ENCODE measurements around the gene NTM.

NTM gene

GRCh38 chr11:132032555-132032954 lies 662.1 kb downstream of the NTM start:
- no peak for DNase-seq (ENCODE audit: low read depth in 4 of 4, low spot score in 1 of 4)

- no peak for DNase-seq (ENCODE audit: low read depth in 4 of 4, low spot score in 1 of 4)
These were observed 662.6 kb downstream of the NTM start for GRCh38 chr11:132033051-132033450.

- no peak for DNase-seq (ENCODE audit: low read depth in 4 of 4, low spot score in 1 of 4)
These were observed 664.8 kb downstream of the NTM start for GRCh38 chr11:132035228-132035627.

GRCh38 chr11:132035766-132036165 lies 665.4 kb downstream of the NTM start:
- no peak for DNase-seq (ENCODE audit: low read depth in 4 of 4, low spot score in 1 of 4)

GRCh38 chr11:132036220-132036619 lies 665.8 kb downstream of the NTM start:
- DNase-seq (ENCODE audit: low read depth in 4 of 4, low spot score in 1 of 4) = no peak

- no peak for DNase-seq (ENCODE audit: low read depth in 4 of 4, low spot score in 1 of 4)
These were observed 666.5 kb downstream of the NTM start for GRCh38 chr11:132036746-132037466.

GRCh38 chr11:132037467-132037862 lies 667.0 kb downstream of the NTM start:
- no peak for DNase-seq (ENCODE audit: low read depth in 4 of 4, low spot score in 1 of 4)

- DNase-seq (ENCODE audit: low read depth in 4 of 4, low spot score in 1 of 4) = no peak
These were observed 667.5 kb downstream of the NTM start for GRCh38 chr11:132037956-132038355.

GRCh38 chr11:132039521-132039920 lies 669.1 kb downstream of the NTM start:
- no peak for DNase-seq (ENCODE audit: low read depth in 4 of 4, low spot score in 1 of 4)

GRCh38 chr11:132042296-132042695 lies 671.9 kb downstream of the NTM start:
- no peak for DNase-seq (ENCODE audit: low read depth in 4 of 4, low spot score in 1 of 4)

- no peak for DNase-seq (ENCODE audit: low read depth in 4 of 4, low spot score in 1 of 4)
These were observed 673.3 kb downstream of the NTM start for GRCh38 chr11:132043714-132044113.

GRCh38 chr11:132045107-132045506 lies 674.7 kb downstream of the NTM start:
- no peak for DNase-seq (ENCODE audit: low read depth in 4 of 4, low spot score in 1 of 4)

GRCh38 chr11:132046288-132046865 lies 676.0 kb downstream of the NTM start:
- DNase-seq (ENCODE audit: low read depth in 4 of 4, low spot score in 1 of 4) = no peak

GRCh38 chr11:132047167-132047566 lies 676.8 kb downstream of the NTM start:
- no peak for DNase-seq (ENCODE audit: low read depth in 4 of 4, low spot score in 1 of 4)

GRCh38 chr11:132048040-132048439 lies 677.6 kb downstream of the NTM start:
- DNase-seq (ENCODE audit: low read depth in 4 of 4, low spot score in 1 of 4) = no peak

- DNase-seq (ENCODE audit: low read depth in 4 of 4, low spot score in 1 of 4) = no peak
These were observed 678.8 kb downstream of the NTM start for GRCh38 chr11:132049205-132049604.

- DNase-seq (ENCODE audit: low read depth in 4 of 4, low spot score in 1 of 4) = no peak
These were observed 679.6 kb downstream of the NTM start for GRCh38 chr11:132050049-132050448.

- no peak for DNase-seq (ENCODE audit: low read depth in 4 of 4, low spot score in 1 of 4)
These were observed 680.3 kb downstream of the NTM start for GRCh38 chr11:132050577-132051165.

GRCh38 chr11:132051704-132052103 lies 681.3 kb downstream of the NTM start:
- no peak for DNase-seq (ENCODE audit: low read depth in 4 of 4, low spot score in 1 of 4)

- no peak for DNase-seq (ENCODE audit: low read depth in 4 of 4, low spot score in 1 of 4)
These were observed 681.9 kb downstream of the NTM start for GRCh38 chr11:132052342-132052741.

- DNase-seq (ENCODE audit: low read depth in 4 of 4, low spot score in 1 of 4) = no peak
These were observed 682.5 kb downstream of the NTM start for GRCh38 chr11:132052904-132053303.

- no peak for DNase-seq (ENCODE audit: low read depth in 4 of 4, low spot score in 1 of 4)
These were observed 684.4 kb downstream of the NTM start for GRCh38 chr11:132054822-132055221.

- no peak for DNase-seq (ENCODE audit: low read depth in 4 of 4, low spot score in 1 of 4)
These were observed 684.9 kb downstream of the NTM start for GRCh38 chr11:132055296-132055695.
